T-cell (primary cell): ENCODE results near the gene CLTC. TPM values are rescaled to one million over a fixed set of nuclear protein-coding genes. Genes with fewer than 3 reads are reported as not detected.

Source experiments
- ATAC-seq, 4 experiments: fragments of 200-7000 bp in 3 of 4; fragments of 150-1000 bp in 1 of 4; cut with Tn5 transposase; replicated peaks in 1 of 4; 1 replicate in 3 of 4; 2 replicates in 1 of 4; pipeline ENCODE4 v1.10.0; 2021; ENCODE audit warnings: moderate library complexity in 3 of 4, mild to moderate bottlenecking in 2 of 4, moderate number of reproducible peaks in 1 of 4
- CTCF ChIA-PET, 2 donors: fragments of 300-600 bp; sonication (Branson Sonifier 250); formaldehyde crosslinking; loops; one replicate each; lab custom pipeline; 2022; ENCODE audit warnings: antibody characterized with exemption in 2 of 2; lab: Charles Lee
- POLR2A ChIA-PET, 2 donors: fragments of 300-600 bp; sonication (Branson Sonifier 250); formaldehyde crosslinking; loops; one replicate each; lab custom pipeline; 2022; ENCODE audit warnings: antibody characterized with exemption in 2 of 2; lab: Charles Lee
- DNase-seq, 35 experiments: peaks; one replicate each; pipeline versions ENCODE4 v3.0.0 to v3.0.0-alpha.2; 2013 to 2023
- H3K27ac ChIP-seq: one replicate; pipeline ENCODE4 v1.5.1; 2013; ENCODE audit warnings: low read length
- H3K27me3 ChIP-seq, 2 experiments: replicated peaks in 1 of 2; 1 replicate in 1 of 2; 2 replicates in 1 of 2; pipeline versions ENCODE4 v1.6.1 to v1.7.0; 2013; ENCODE audit warnings: low read length in 1 of 2, mixed read lengths in 1 of 2; ENCODE audit not compliant: control insufficient read depth in 2 of 2, insufficient read depth in 2 of 2; ENCODE audit errors: extremely low read depth in 1 of 2
- H3K36me3 ChIP-seq, 2 donors: 1 replicate in 1 of 2; 2 replicates in 1 of 2; pipeline versions ENCODE4 v1.6.1 to v1.7.0; 2013; ENCODE audit warnings: low read length in 1 of 2; ENCODE audit not compliant: control insufficient read depth in 2 of 2, insufficient read depth in 1 of 2; ENCODE audit errors: extremely low read depth in 1 of 2
- H3K4me1 ChIP-seq, 2 experiments: 1 replicate in 1 of 2; 2 replicates in 1 of 2; pipeline versions ENCODE4 v1.6.1 to v1.7.0; 2013; ENCODE audit warnings: low read length in 2 of 2, mixed read lengths in 1 of 2; ENCODE audit not compliant: insufficient read depth in 2 of 2, control insufficient read depth in 1 of 2; ENCODE audit errors: extremely low read depth in 1 of 2
- H3K4me3 ChIP-seq, 2 donors: 1 replicate in 1 of 2; 2 replicates in 1 of 2; pipeline versions ENCODE4 v1.5.1 to v1.7.0; 2013; ENCODE audit warnings: mild to moderate bottlenecking in 2 of 2, low read length in 1 of 2, moderate library complexity in 1 of 2; ENCODE audit not compliant: control insufficient read depth in 1 of 2; ENCODE audit errors: extremely low read depth in 1 of 2
- H3K9me3 ChIP-seq: 2 replicates; pipeline ENCODE4 v1.7.0; 2013
- H3K27ac Mint-ChIP-seq, 2 donors: one replicate each; pipeline ENCODE4 v1.8.0; 2020 to 2021; ENCODE audit warnings: mild to moderate bottlenecking in 2 of 2, mixed read lengths in 2 of 2
- H3K27me3 Mint-ChIP-seq, 2 donors: one replicate each; pipeline ENCODE4 v1.8.0; 2021 to 2022; ENCODE audit warnings: mixed read lengths in 2 of 2
- H3K36me3 Mint-ChIP-seq: one replicate; pipeline ENCODE4 v1.8.0; 2021; ENCODE audit warnings: mixed read lengths
- H3K4me1 Mint-ChIP-seq, 3 donors: one replicate each; pipeline ENCODE4 v1.8.0; 2020 to 2022; ENCODE audit warnings: mixed read lengths in 3 of 3, mild to moderate bottlenecking in 1 of 3
- H3K4me3 Mint-ChIP-seq, 3 donors: one replicate each; pipeline ENCODE4 v1.8.0; 2020 to 2022; ENCODE audit warnings: mild to moderate bottlenecking in 3 of 3, mixed read lengths in 3 of 3, moderate library complexity in 3 of 3
- H3K9me3 Mint-ChIP-seq, 3 donors: one replicate each; pipeline ENCODE4 v1.8.0; 2020 to 2022; ENCODE audit warnings: mixed read lengths in 3 of 3
- WGBS: methylation state at CpG from one replicate; pipeline ENCODE4 v1.1.5; 2013; ENCODE audit warnings: missing lambda C conversion rate; ENCODE audit not compliant: insufficient coverage; 5-methylcytosine and 5-hydroxymethylcytosine counted together
- total RNA-seq, 35 experiments: library from RNA in 6 of 35; stranded (reverse) in 6 of 35; fragments of 120-200 nt in 1 of 35; gene quantifications; one replicate each; pipeline versions ENCODE4 v1.2.1 to v1.2.4 and lab custom pipeline; 2013 to 2026

Gene CLTC
- total RNA-seq, 5 donors from 2014 or later (not counting 1 experiment from before 2014, with no cell fraction given) = 70.3 to 98.7 (median 85.3) TPM

DNA sequence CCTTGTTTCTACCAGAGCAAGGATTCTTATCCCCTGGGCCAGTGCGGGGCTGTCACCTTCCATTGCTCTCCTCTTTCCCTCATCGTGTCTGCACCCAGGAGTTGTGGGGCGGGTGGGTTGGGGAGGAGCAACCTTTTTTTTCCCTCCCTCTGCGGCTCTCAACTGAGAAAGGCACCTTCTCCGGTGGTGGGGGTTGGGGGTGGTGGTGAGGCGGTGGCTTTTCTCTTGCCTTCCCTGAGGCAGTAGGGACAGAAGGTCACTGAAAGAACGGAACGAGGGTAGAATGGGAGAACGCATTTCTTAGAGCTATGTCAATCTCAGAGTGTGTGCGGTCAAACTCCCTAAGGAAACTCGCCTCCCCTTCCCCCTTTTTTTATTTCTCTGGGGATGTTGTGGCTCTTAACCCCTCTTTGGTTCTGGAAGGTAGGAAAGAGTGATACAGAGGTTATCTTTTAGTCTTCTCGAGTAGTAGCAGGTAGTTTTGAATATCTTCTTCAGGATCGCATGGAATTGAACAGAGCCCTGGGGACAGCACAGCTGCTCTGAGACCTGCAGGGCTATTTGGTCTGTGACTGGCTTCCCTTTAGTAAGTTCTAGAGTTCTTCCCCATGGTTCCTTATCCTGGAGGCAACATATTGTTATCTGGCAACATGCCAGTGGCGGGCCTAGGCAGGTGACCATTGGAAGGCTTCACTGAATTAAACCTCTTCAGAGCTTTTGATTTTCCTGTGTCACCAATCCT lies 994 bp downstream of the CLTC start:
- Histone ChIP-seq H3K9me3 (no peaks in the 10 kb centered on the region), H3K27me3 (no peaks in the 10 kb centered on the region), H3K27ac (peak overlapping the region; percentile 96), H3K4me3 (peak overlapping the region; percentile 92 to 99), H3K36me3 (peaks cover 0 to 2% of the 10 kb centered on the region in 2 donors), H3K4me1 (peaks cover 29% of the 10 kb centered on the region in 2 experiments)
- Mint-ChIP-seq H3K4me3 (peak overlapping the region; percentile 83 to 98 (median 97)), H3K9me3 (no peaks in the 10 kb centered on the region), H3K27me3 (no peaks in the 10 kb centered on the region), H3K27ac (peak overlapping the region; percentile 99), H3K4me1 (peaks cover 52 to 64% (median 52%) of the 10 kb centered on the region in 3 donors), H3K36me3 (peaks cover 6% of the 10 kb centered on the region)
- ChIA-PET CTCF (interaction anchor here in 1 of 2 donors (0.6 kb wide), 2 partner anchors 13 to 771 kb away, joined by 3 to 4 read pairs; partner anchors contain the start of gene USP32), POLR2A (interaction anchor here (0.6 to 0.9 kb wide), 2 partner anchors 21 to 981 kb away, joined by 3 to 4 read pairs; no protein-coding TSS in a partner anchor)
- DNase-seq (peak; percentile 10 to 65 (median 37)), ATAC-seq (peak in 1 of 4 experiments; percentile 6)
- 7% methylated on average over 2 of the region's 14 CpGs for WGBS

DNA sequence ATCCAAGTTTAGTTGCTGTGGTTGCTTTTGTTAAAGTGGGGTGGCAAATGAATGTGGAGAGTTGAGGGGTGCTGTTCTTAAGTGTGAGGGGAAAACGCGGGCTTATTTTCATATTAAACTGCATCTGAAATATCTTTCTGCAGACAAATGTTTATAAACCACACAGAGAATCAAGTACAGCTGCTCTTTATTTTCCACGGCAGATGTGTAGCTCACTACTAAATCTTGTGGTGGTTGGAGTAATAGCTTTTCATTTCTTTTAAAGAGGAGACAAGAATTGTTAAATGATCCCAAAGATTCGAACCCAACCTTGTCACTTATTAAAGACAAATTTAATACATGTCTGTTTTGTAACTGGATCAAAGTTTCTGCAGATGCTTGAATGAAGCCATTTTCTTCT lies 2.1 kb downstream of the CLTC start:
- ATAC-seq (no peak), DNase-seq (no peak)
- H3K36me3 ChIP-seq = peaks cover 0 to 2% of the 10 kb centered on the region in 2 donors
- H3K27me3 ChIP-seq = no peaks in the 10 kb centered on the region
- WGBS = no CpG with 5 or more reads among the region's 4 CpGs
- peaks cover 60 to 73% (median 62%) of the 10 kb centered on the region in 3 donors for H3K4me1 Mint-ChIP-seq
- H3K9me3 ChIP-seq = no peaks in the 10 kb centered on the region
- no peak overlapping the region for H3K27ac ChIP-seq
- peak overlapping the region; percentile 31 to 65 for H3K27ac Mint-ChIP-seq
- CTCF ChIA-PET = no interaction called here
- H3K4me3 Mint-ChIP-seq = peak overlapping the region; percentile 83 to 98 (median 97)
- POLR2A ChIA-PET = interaction anchor here in 1 of 2 donors (0.7 kb wide), 1 partner anchor 15 kb away, joined by 3 read pairs; no protein-coding TSS in a partner anchor
- H3K36me3 Mint-ChIP-seq = peaks cover 6% of the 10 kb centered on the region
- H3K4me1 ChIP-seq = peaks cover 30% of the 10 kb centered on the region in 2 experiments
- no peak overlapping the region for H3K4me3 ChIP-seq
- H3K27me3 Mint-ChIP-seq = no peaks in the 10 kb centered on the region
- no peaks in the 10 kb centered on the region for H3K9me3 Mint-ChIP-seq

DNA sequence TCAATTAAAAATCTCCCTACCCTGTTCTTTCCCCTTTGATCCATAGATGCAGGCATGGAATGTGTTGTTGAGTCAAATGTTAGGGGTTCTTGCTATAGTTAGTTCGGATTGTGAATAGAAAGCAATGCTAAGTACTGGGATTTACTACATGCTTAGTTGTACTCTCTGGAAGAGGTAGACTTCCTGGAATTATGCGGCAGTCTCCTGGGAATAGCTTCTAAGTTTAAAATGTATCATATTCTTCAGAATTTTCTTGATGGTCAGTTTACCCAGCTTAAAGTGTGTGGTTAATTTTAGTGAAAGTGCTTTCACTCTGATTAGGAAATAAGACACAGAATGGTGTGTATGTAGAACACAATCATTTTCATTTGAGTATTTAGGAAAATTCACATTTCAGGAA lies 3.5 kb downstream of the CLTC start:
- ATAC-seq (no peak), DNase-seq (no peak)
- Histone ChIP-seq H3K27ac (no peak overlapping the region), H3K4me1 (peaks cover 30 to 33% of the 10 kb centered on the region in 2 experiments), H3K36me3 (peaks cover 0 to 2% of the 10 kb centered on the region in 2 donors), H3K4me3 (no peak overlapping the region), H3K9me3 (no peaks in the 10 kb centered on the region), H3K27me3 (no peaks in the 10 kb centered on the region)
- CTCF ChIA-PET = no interaction called here
- Mint-ChIP-seq H3K36me3 (peaks cover 6% of the 10 kb centered on the region), H3K9me3 (no peaks in the 10 kb centered on the region), H3K4me1 (peaks cover 63 to 75% (median 69%) of the 10 kb centered on the region in 3 donors), H3K27me3 (no peaks in the 10 kb centered on the region), H3K27ac (no peak overlapping the region), H3K4me3 (peak overlapping the region in 2 of 3 donors; percentile 50 to 83)
- POLR2A ChIA-PET = no interaction called here
- no CpG with 5 or more reads among the region's 2 CpGs for WGBS

- Mint-ChIP-seq H3K4me3 (no peak overlapping the region), H3K27me3 (no peaks in the 10 kb centered on the region), H3K4me1 (peaks cover 72 to 83% (median 80%) of the 10 kb centered on the region in 3 donors), H3K9me3 (no peaks in the 10 kb centered on the region), H3K27ac (no peak overlapping the region), H3K36me3 (peaks cover 21% of the 10 kb centered on the region)
- Histone ChIP-seq H3K4me3 (no peak overlapping the region), H3K27me3 (no peaks in the 10 kb centered on the region), H3K36me3 (peaks cover 0 to 10% of the 10 kb centered on the region in 2 donors), H3K4me1 (peaks cover 20 to 23% of the 10 kb centered on the region in 2 experiments), H3K27ac (no peak overlapping the region), H3K9me3 (no peaks in the 10 kb centered on the region)
- CTCF ChIA-PET = no interaction called here
- DNase-seq = no peak
- no peak for ATAC-seq
- 100% methylated on average over 3 of the region's 5 CpGs for WGBS
- POLR2A ChIA-PET = no interaction called here
Observed at GRCh38 chr17:59626756-59627155, 7.1 kb downstream of the CLTC start.

DNA sequence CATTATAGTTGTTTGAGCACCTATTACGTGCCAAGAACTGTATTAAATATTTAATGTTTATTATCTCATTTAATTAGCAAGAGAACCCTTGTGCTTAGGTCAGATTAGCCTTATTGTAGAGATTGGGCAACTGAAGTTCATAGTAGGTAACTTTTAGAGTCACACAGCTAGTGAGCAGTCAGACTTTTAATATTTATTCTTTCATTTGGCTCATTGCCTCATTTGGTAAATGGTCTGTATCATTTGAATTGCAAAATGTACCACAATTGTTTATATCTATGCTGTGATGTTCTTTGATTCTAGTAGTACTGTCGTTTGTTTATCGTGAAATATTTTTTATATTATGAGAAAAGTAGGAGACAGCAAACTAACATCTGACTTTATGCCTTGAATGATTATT lies 7.6 kb downstream of the CLTC start:
- peaks cover 16 to 27% of the 10 kb centered on the region in 2 experiments for H3K4me1 ChIP-seq
- peaks cover 0 to 10% of the 10 kb centered on the region in 2 donors for H3K36me3 ChIP-seq
- WGBS = no CpG with 5 or more reads among the region's 3 CpGs
- Mint-ChIP-seq H3K27me3 (no peaks in the 10 kb centered on the region), H3K4me3 (no peak overlapping the region), H3K36me3 (peaks cover 21% of the 10 kb centered on the region), H3K4me1 (peaks cover 70 to 81% (median 77%) of the 10 kb centered on the region in 3 donors), H3K9me3 (no peaks in the 10 kb centered on the region), H3K27ac (no peak overlapping the region)
- ChIA-PET CTCF (interaction anchor here in 1 of 2 donors (0.6 kb wide), 2 partner anchors 52 to 66 kb away, joined by 3 to 5 read pairs; no protein-coding TSS in a partner anchor), POLR2A (no interaction called here)
- DNase-seq (no peak), ATAC-seq (no peak)
- H3K4me3 ChIP-seq = no peak overlapping the region
- no peaks in the 10 kb centered on the region for H3K9me3 ChIP-seq
- H3K27ac ChIP-seq = no peak overlapping the region
- H3K27me3 ChIP-seq = no peaks in the 10 kb centered on the region

GRCh38 chr17:59627770-59628171 lies 8.1 kb downstream of the CLTC start:
- Histone ChIP-seq H3K4me3 (no peak overlapping the region), H3K27me3 (no peaks in the 10 kb centered on the region), H3K27ac (no peak overlapping the region), H3K4me1 (peaks cover 18 to 27% of the 10 kb centered on the region in 2 experiments), H3K9me3 (no peaks in the 10 kb centered on the region), H3K36me3 (peaks cover 0 to 8% of the 10 kb centered on the region in 2 donors)
- ChIA-PET CTCF (interaction anchor here in 1 of 2 donors (0.6 kb wide), 2 partner anchors 51 to 66 kb away, joined by 3 to 5 read pairs; no protein-coding TSS in a partner anchor), POLR2A (no interaction called here)
- no peak overlapping the region for H3K4me3 Mint-ChIP-seq
- H3K27ac Mint-ChIP-seq = no peak overlapping the region
- H3K9me3 Mint-ChIP-seq = no peaks in the 10 kb centered on the region
- ATAC-seq = no peak
- 0% methylated on average over 1 of the region's 2 CpGs for WGBS
- H3K27me3 Mint-ChIP-seq = no peaks in the 10 kb centered on the region
- peaks cover 24% of the 10 kb centered on the region for H3K36me3 Mint-ChIP-seq
- H3K4me1 Mint-ChIP-seq = peaks cover 69 to 81% (median 77%) of the 10 kb centered on the region in 3 donors
- DNase-seq = no peak
